GM06990 (cell line): ENCODE results near the gene HOATZ.

ENCODE experiments used
- DNase-seq: peaks from one replicate; pipeline ENCODE4 v3.0.0-alpha.2; 2011; ENCODE audit not compliant: insufficient read length; ENCODE audit errors: extremely low read depth
- H3K27me3 ChIP-seq: replicated peaks from 2 replicates; pipeline ENCODE4 v1.6.0; 2011; ENCODE audit warnings: low read length; ENCODE audit not compliant: control insufficient read depth, insufficient read depth
- H3K36me3 ChIP-seq: 2 replicates; pipeline ENCODE4 v1.5.1; 2011; ENCODE audit warnings: low read length; ENCODE audit not compliant: control insufficient read depth, insufficient read depth
- H3K4me3 ChIP-seq: replicated peaks from 2 replicates; pipeline ENCODE4 v1.5.1; 2011; ENCODE audit warnings: low read depth, mild to moderate bottlenecking, control low read depth, low read length
- TF ChIP-seq, protein P1 (sequence below): IDR thresholded peaks from 2 replicates; pipeline ENCODE4 v1.5.1; 2011; ENCODE audit warnings: low read length, control low read depth, mild to moderate bottlenecking, inconsistent platforms; ENCODE audit not compliant: insufficient read depth, poor library complexity, severe bottlenecking

Gene HOATZ

DNA sequence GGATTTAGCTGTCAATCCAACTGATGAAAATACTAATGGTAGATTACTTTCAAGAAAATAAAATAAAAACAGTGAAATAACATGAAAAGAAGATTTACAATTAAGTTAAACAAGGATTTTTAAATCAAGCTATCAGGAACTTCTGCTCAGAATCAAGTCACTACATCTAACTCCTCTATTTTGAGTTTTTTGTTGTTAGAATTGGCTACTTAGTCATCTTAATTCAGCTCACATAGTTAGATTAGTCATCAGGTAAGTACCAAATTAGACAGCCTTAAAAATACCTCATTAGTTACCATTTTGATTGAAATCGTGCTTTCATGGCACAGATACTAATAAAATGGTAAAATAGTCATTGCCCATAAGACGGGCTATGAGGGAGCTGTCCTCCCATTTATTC is 38.2 kb upstream of the HOATZ start:
- no peaks in the 10 kb centered on the region for H3K36me3 ChIP-seq
- no peak for DNase-seq
- H3K27me3 ChIP-seq: no peaks in the 10 kb centered on the region
- TF ChIP-seq, protein P1, sequence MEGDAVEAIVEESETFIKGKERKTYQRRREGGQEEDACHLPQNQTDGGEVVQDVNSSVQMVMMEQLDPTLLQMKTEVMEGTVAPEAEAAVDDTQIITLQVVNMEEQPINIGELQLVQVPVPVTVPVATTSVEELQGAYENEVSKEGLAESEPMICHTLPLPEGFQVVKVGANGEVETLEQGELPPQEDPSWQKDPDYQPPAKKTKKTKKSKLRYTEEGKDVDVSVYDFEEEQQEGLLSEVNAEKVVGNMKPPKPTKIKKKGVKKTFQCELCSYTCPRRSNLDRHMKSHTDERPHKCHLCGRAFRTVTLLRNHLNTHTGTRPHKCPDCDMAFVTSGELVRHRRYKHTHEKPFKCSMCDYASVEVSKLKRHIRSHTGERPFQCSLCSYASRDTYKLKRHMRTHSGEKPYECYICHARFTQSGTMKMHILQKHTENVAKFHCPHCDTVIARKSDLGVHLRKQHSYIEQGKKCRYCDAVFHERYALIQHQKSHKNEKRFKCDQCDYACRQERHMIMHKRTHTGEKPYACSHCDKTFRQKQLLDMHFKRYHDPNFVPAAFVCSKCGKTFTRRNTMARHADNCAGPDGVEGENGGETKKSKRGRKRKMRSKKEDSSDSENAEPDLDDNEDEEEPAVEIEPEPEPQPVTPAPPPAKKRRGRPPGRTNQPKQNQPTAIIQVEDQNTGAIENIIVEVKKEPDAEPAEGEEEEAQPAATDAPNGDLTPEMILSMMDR: no peak
- no peak overlapping the region for H3K4me3 ChIP-seq

DNA sequence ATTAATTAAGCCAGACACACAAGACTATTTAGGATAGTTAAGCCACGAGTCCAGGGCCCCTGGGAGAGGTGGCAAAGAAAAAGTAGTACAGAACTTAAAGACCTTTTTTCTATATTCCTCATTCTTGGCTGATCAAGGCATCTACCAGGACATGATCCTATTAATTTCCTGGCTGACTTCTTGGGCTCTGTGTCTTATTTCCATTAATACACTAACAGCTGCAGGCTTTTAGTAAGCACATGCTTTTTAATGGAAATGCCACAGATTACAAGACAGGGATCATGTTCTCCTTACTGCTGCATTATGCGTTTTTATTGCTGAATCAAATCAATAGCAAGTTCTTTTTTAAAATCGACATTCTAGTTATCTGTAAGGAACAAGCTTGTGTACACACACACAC is 37.6 kb upstream of the HOATZ start:
- DNase-seq: no peak
- Histone ChIP-seq H3K4me3 (no peak overlapping the region), H3K27me3 (no peaks in the 10 kb centered on the region), H3K36me3 (no peaks in the 10 kb centered on the region)
- TF ChIP-seq, protein P1: no peak

DNA sequence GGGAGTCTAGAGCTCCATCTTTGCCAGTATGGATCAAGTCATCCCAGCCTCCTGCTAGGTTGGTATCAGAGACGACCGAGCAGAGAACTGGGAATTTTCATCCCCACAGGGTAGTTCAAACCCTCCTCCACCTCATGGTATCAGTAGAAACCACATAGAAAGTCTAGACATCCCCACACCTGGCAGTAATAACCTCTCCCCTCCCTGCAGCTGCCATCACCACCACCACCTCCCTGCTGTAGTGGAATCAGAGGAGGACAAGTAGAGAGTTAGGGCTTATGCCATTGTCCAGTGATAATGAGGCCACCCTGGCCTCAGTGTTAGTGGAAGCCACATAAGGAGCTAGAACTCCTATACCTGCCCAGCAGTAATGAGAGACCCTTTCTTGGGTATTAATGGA is 36.7 kb upstream of the HOATZ start:
- no peaks in the 10 kb centered on the region for H3K36me3 ChIP-seq
- no peak for DNase-seq
- no peak overlapping the region for H3K4me3 ChIP-seq
- H3K27me3 ChIP-seq: no peaks in the 10 kb centered on the region
- TF ChIP-seq, protein P1: no peak

DNA sequence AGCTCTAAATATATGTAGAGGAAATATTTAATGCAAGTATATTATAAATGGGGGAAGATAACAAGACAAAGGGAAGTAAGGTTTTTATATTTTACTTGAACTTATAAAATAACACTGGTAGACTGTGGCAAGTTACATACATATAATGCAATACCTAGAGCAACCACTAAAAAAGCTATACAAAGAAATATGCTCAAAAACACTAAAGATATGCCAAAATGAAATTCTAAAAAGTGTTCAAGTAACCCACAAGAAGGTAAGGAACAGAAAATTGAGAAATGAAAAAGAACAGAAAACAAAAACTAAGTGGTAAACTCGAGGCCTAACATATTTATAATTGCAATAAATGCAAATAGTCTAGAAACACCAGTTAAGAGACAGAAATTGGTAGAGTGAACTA is 34.9 kb upstream of the HOATZ start:
- Histone ChIP-seq H3K27me3 (no peaks in the 10 kb centered on the region), H3K4me3 (no peak overlapping the region), H3K36me3 (no peaks in the 10 kb centered on the region)
- DNase-seq: no peak
- TF ChIP-seq, protein P1: no peak

DNA sequence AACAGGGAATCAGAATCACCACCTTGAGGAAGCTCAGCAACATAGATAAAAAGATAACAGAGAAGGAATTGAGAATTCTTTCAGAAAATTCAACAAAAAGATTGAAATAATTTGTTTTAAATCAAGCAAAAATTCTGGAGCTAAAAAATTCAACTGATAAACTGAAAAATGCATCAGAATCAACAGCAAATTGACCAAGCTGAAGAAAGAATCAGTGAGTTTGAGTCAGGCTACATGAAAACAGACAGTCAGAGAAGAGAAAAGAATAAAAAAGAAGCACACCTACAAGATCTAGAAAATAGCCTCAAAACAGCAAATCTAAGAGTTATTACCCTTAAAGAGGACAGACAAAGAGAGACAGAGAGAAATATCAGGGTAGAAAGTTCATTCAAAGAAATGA is 31.1 kb upstream of the HOATZ start:
- Histone ChIP-seq H3K27me3 (no peaks in the 10 kb centered on the region), H3K4me3 (no peak overlapping the region), H3K36me3 (no peaks in the 10 kb centered on the region)
- TF ChIP-seq, protein P1: no peak
- no peak for DNase-seq

DNA sequence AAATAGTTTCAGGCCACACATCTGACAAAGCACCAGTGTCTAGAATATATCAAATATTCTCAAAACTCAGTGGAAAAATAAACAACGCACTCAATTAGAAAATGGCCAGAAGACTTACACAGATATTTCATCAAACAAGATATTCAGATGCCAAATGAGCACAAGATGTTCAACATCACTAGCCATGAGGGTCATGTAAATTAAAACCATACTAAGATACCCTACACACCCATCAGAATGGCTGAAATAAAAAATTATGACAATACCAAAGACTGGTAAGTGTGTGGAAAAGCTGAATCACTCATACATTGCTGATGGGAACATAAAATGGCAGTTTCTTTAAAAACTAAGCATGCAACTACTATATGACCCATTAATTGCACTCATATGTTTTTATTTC is 24.1 kb upstream of the HOATZ start:
- Histone ChIP-seq H3K27me3 (no peaks in the 10 kb centered on the region), H3K4me3 (no peak overlapping the region), H3K36me3 (no peaks in the 10 kb centered on the region)
- TF ChIP-seq, protein P1: no peak
- no peak for DNase-seq
